GM23248 (cell line): ENCODE measurements around the gene PELI2. TPM values are rescaled to one million over a fixed set of nuclear protein-coding genes. Genes with fewer than 3 reads are reported as not detected.

Source experiments
- DNase-seq: peaks from one replicate; pipeline ENCODE4 v3.0.0-alpha.2; 2015
- H2AFZ ChIP-seq: fragments of 200-600 bp; sonication (generic); 2 replicates; pipeline ENCODE4 v1.6.1; 2016; ENCODE audit warnings: antibody characterized with exemption
- H3F3A ChIP-seq: fragments of 200-600 bp; sonication (generic); 2 replicates; pipeline ENCODE4 v1.6.1; 2016; ENCODE audit warnings: mild to moderate bottlenecking, antibody characterized with exemption, mixed run types; ENCODE audit not compliant: insufficient read depth
- H3K27ac ChIP-seq: fragments of 200-600 bp; sonication (generic); 2 replicates; pipeline ENCODE4 v1.5.1; 2016; ENCODE audit warnings: mild to moderate bottlenecking
- H3K27me3 ChIP-seq: fragments of 200-600 bp; sonication (generic); replicated peaks from 2 replicates; pipeline ENCODE4 v1.6.1; 2016; ENCODE audit warnings: mild to moderate bottlenecking; ENCODE audit not compliant: insufficient read depth
- H3K36me3 ChIP-seq: fragments of 200-600 bp; sonication (generic); 2 replicates; pipeline ENCODE4 v1.6.1; 2016; ENCODE audit warnings: low read depth, mild to moderate bottlenecking
- H3K4me1 ChIP-seq: fragments of 200-600 bp; sonication (generic); 2 replicates; pipeline ENCODE4 v1.6.1; 2016; ENCODE audit warnings: mild to moderate bottlenecking; ENCODE audit not compliant: insufficient read depth
- H3K4me2 ChIP-seq: fragments of 200-600 bp; sonication (generic); one replicate; pipeline ENCODE4 v1.6.1; 2016; ENCODE audit warnings: mild to moderate bottlenecking; ENCODE audit not compliant: unreplicated experiment
- H3K4me3 ChIP-seq: fragments of 200-600 bp; sonication (generic); 2 replicates; pipeline ENCODE4 v1.5.1; 2016; ENCODE audit warnings: mild to moderate bottlenecking
- H3K79me2 ChIP-seq: fragments of 200-600 bp; sonication (generic); 2 replicates; pipeline ENCODE4 v1.6.1; 2016; ENCODE audit warnings: mild to moderate bottlenecking; ENCODE audit not compliant: insufficient read depth
- H3K9ac ChIP-seq: fragments of 200-600 bp; sonication (generic); 2 replicates; pipeline ENCODE4 v1.6.1; 2016; ENCODE audit warnings: mild to moderate bottlenecking
- H3K9me2 ChIP-seq: fragments of 200-600 bp; sonication (generic); 2 replicates; pipeline ENCODE4 v1.6.1; 2016; ENCODE audit warnings: mixed run types, mild to moderate bottlenecking, moderate library complexity; ENCODE audit not compliant: insufficient read depth
- H3K9me3 ChIP-seq: fragments of 200-600 bp; sonication (generic); one replicate; pipeline ENCODE4 v1.6.1; 2017; ENCODE audit warnings: low read depth
- H4K20me1 ChIP-seq: fragments of 200-600 bp; sonication (generic); 2 replicates; pipeline ENCODE4 v1.6.0; 2016; ENCODE audit not compliant: insufficient read depth
- EZH2 ChIP-seq: fragments of 200-600 bp; sonication (generic); IDR thresholded peaks from 2 replicates; pipeline ENCODE4 v1.6.1; 2018; ENCODE audit warnings: antibody characterized with exemption, mild to moderate bottlenecking; ENCODE audit not compliant: insufficient read depth, poor library complexity, severe bottlenecking
- EZH2phosphoT487 ChIP-seq: fragments of 200-600 bp; sonication (generic); IDR thresholded peaks from 2 replicates; pipeline ENCODE4 v1.6.1; 2018; ENCODE audit warnings: antibody characterized with exemption, moderate library complexity, mild to moderate bottlenecking, low read depth; ENCODE audit not compliant: insufficient read depth
- WGBS, 2 experiments: methylation state at CpG; one replicate each; pipeline ENCODE4 v1.1.6; 2015 to 2017; ENCODE audit warnings: low lambda C conversion rate in 2 of 2, low coverage in 1 of 2; ENCODE audit errors: missing lambda C conversion rate in 2 of 2; 5-methylcytosine and 5-hydroxymethylcytosine counted together
- in situ Hi-C: fragments of 300-500 bp; cut with MboI; formaldehyde crosslinking; loops from 2 replicates; pipeline ENCODE4 v1.15.0; 2020
- polyA plus RNA-seq: library from polyadenylated mRNA; unstranded; fragments of >200 nt; fragmentation: Nextera tagmentation; extraction: Ambion mirVana; gene quantifications from 2 replicates; pipeline ENCODE4 v1.2.1, GENCODE V29; 2016
- total RNA-seq: library from RNA; depleted of rRNA; stranded (reverse); fragments of >200 nt; shearing (Covaris generic); gene quantifications from 2 replicates; pipeline ENCODE4 v1.2.3, GENCODE V29; 2014

PELI2 gene
- total and polyA plus RNA-seq, 2 experiments from 2014 or later = 1.2 to 1.3 TPM

GRCh38 chr14:56247495-56248200 is 129.4 kb downstream of the PELI2 start:
- no peaks in the 10 kb centered on the region for H4K20me1 ChIP-seq
- H3K9me3 ChIP-seq = no peaks in the 10 kb centered on the region
- H3K36me3 ChIP-seq = no peaks in the 10 kb centered on the region
- peaks cover 18% of the 10 kb centered on the region for H3F3A ChIP-seq
- H3K27me3 ChIP-seq = no peaks in the 10 kb centered on the region
- no peaks in the 10 kb centered on the region for H3K9me2 ChIP-seq
- no peaks in the 10 kb centered on the region for H3K79me2 ChIP-seq
- peaks cover 14% of the 10 kb centered on the region for H3K4me1 ChIP-seq
- H2AFZ ChIP-seq = no peak overlapping the region
- whole genome bisulfite sequencing, 2 experiments = 35 to 49% methylated on average over 4 to 5 of the region's 5 CpGs
- DNase-seq = peak; percentile 53
- no peak overlapping the region for H3K27ac ChIP-seq
- in situ Hi-C loops = no loop called here
- no peak overlapping the region for H3K4me2 ChIP-seq
- no peak overlapping the region for H3K9ac ChIP-seq
- TF ChIP-seq EZH2phosphoT487 (no peak), EZH2 (no peak)
- no peak overlapping the region for H3K4me3 ChIP-seq

- 59 to 66% methylated on average over 5 of the region's 5 CpGs for WGBS, 2 experiments
- TF ChIP-seq EZH2 (no peak), EZH2phosphoT487 (no peak)
These were observed 130.2 kb downstream of the PELI2 start for GRCh38 chr14:56248442-56248841.

GRCh38 chr14:56261046-56261445 is 142.8 kb downstream of the PELI2 start:
- no peaks in the 10 kb centered on the region for H4K20me1 ChIP-seq
- TF ChIP-seq EZH2phosphoT487 (no peak), EZH2 (no peak)
- no peak overlapping the region for H3K4me3 ChIP-seq
- 76 to 78% methylated on average over 4 of the region's 4 CpGs for WGBS, 2 experiments
- no peaks in the 10 kb centered on the region for H3K9me3 ChIP-seq
- H3K36me3 ChIP-seq = no peaks in the 10 kb centered on the region
- H3K79me2 ChIP-seq = no peaks in the 10 kb centered on the region
- H3F3A ChIP-seq = no peaks in the 10 kb centered on the region
- no peaks in the 10 kb centered on the region for H3K4me1 ChIP-seq
- no peaks in the 10 kb centered on the region for H3K27me3 ChIP-seq
- in situ Hi-C loops = no loop called here
- H2AFZ ChIP-seq = no peak overlapping the region
- no peak overlapping the region for H3K27ac ChIP-seq
- no peaks in the 10 kb centered on the region for H3K9me2 ChIP-seq
- H3K4me2 ChIP-seq = no peak overlapping the region
- no peak for DNase-seq
- H3K9ac ChIP-seq = no peak overlapping the region

More at GRCh38 chr14:56248442-56248841, 130.2 kb downstream of the PELI2 start:
- H4K20me1 ChIP-seq = no peaks in the 10 kb centered on the region
- no peak for DNase-seq
- no peaks in the 10 kb centered on the region for H3K27me3 ChIP-seq
- no peak overlapping the region for H2AFZ ChIP-seq
- H3K9me3 ChIP-seq = no peaks in the 10 kb centered on the region
- no peaks in the 10 kb centered on the region for H3K36me3 ChIP-seq
- no peak overlapping the region for H3K4me2 ChIP-seq
- no peaks in the 10 kb centered on the region for H3K79me2 ChIP-seq
- peaks cover 16% of the 10 kb centered on the region for H3F3A ChIP-seq
- peaks cover 14% of the 10 kb centered on the region for H3K4me1 ChIP-seq
- H3K9me2 ChIP-seq = no peaks in the 10 kb centered on the region
- in situ Hi-C loops = no loop called here
- no peak overlapping the region for H3K27ac ChIP-seq
- H3K9ac ChIP-seq = no peak overlapping the region
- no peak overlapping the region for H3K4me3 ChIP-seq

GRCh38 chr14:56262530-56262929 is 144.3 kb downstream of the PELI2 start:
- no peaks in the 10 kb centered on the region for H4K20me1 ChIP-seq
- 26 to 36% methylated on average over 3 of the region's 3 CpGs for WGBS, 2 experiments

More at GRCh38 chr14:56262530-56262929, 144.3 kb downstream of the PELI2 start:
- H3K9ac ChIP-seq = no peak overlapping the region
- no peaks in the 10 kb centered on the region for H3F3A ChIP-seq
- DNase-seq = peak; percentile 13
- H3K9me3 ChIP-seq = no peaks in the 10 kb centered on the region
- no peak overlapping the region for H2AFZ ChIP-seq
- H3K4me3 ChIP-seq = no peak overlapping the region
- no peaks in the 10 kb centered on the region for H3K9me2 ChIP-seq
- peaks cover under 1% of the 10 kb centered on the region; the same call in 1 of the 2 replicates for H3K4me1 ChIP-seq
- no peak overlapping the region for H3K27ac ChIP-seq
- H3K36me3 ChIP-seq = no peaks in the 10 kb centered on the region
- no peaks in the 10 kb centered on the region for H3K27me3 ChIP-seq
- no peaks in the 10 kb centered on the region for H3K79me2 ChIP-seq
- no peak overlapping the region for H3K4me2 ChIP-seq
- in situ Hi-C loops = no loop called here
- TF ChIP-seq EZH2phosphoT487 (no peak), EZH2 (no peak)
